ENCODE data around the gene ADCY7. TPM values are rescaled to one million over a fixed set of nuclear protein-coding genes. Genes with fewer than 3 reads are reported as not detected.

Gene ADCY7
- total RNA-seq, 3 donors from 2014 or later (not counting 1 experiment from before 2014, with no cell fraction given) = 479 to 591 (median 512) TPM

DNA sequence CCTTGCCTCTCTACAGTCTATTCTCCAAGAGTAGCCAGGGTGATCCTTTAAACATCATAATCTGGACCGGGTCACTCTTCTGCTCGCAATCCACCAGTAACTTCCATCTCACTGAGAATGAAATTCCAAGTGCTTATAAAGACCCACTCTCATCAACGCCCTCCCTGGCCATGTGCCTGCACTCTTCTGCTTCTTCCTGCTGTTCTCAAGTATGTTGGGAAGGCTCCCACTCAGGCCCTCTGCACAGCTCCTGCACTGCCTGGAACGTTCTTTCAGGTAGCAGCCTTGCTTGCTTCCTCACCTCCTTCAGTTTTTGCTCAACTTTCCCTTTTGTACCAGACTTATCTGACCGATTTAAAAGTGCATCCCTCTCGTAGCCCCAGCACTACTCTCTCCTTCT is 58.0 kb downstream of the ADCY7 start:
- intact Hi-C loops (cut with micrococcal nuclease) = loop anchor here (10.0 kb wide), 1 partner anchor 180 kb away; no protein-coding TSS in a partner anchor
- DNase-seq (no peak), ATAC-seq (no peak)
- H3K27ac ChIP-seq (ENCODE audit: low read length) = peak overlapping the region; percentile 27
- H3K9me3 Mint-ChIP-seq = no peaks in the 10 kb centered on the region
- no peak overlapping the region for H3K4me3 Mint-ChIP-seq
- no peak overlapping the region for H3K4me3 ChIP-seq (ENCODE audit: low read length)
- H3K4me1 ChIP-seq (ENCODE audit: control insufficient read depth, insufficient read depth, low read length) = peaks cover 13% of the 10 kb centered on the region
- H3K4me1 Mint-ChIP-seq = peaks cover 41 to 48% of the 10 kb centered on the region in 2 donors
- H3K36me3 ChIP-seq (ENCODE audit: control insufficient read depth, insufficient read depth, low read length) = peaks cover 71% of the 10 kb centered on the region
- 96% methylated on average over 6 of the region's 6 CpGs for WGBS (ENCODE audit: insufficient coverage)
- TF ChIP-seq, protein P1, sequence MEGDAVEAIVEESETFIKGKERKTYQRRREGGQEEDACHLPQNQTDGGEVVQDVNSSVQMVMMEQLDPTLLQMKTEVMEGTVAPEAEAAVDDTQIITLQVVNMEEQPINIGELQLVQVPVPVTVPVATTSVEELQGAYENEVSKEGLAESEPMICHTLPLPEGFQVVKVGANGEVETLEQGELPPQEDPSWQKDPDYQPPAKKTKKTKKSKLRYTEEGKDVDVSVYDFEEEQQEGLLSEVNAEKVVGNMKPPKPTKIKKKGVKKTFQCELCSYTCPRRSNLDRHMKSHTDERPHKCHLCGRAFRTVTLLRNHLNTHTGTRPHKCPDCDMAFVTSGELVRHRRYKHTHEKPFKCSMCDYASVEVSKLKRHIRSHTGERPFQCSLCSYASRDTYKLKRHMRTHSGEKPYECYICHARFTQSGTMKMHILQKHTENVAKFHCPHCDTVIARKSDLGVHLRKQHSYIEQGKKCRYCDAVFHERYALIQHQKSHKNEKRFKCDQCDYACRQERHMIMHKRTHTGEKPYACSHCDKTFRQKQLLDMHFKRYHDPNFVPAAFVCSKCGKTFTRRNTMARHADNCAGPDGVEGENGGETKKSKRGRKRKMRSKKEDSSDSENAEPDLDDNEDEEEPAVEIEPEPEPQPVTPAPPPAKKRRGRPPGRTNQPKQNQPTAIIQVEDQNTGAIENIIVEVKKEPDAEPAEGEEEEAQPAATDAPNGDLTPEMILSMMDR (IDR thresholded peaks at IDR 0.05) = no peak
- H3K27me3 Mint-ChIP-seq (ENCODE audit: low read depth in 2 of 2) = no peaks in the 10 kb centered on the region
- H3K9me3 ChIP-seq (ENCODE audit: control insufficient read depth, insufficient read depth, low read length) = no peaks in the 10 kb centered on the region
- H3K27me3 ChIP-seq (ENCODE audit: control insufficient read depth, insufficient read depth, low read length) = no peaks in the 10 kb centered on the region
- H3K36me3 Mint-ChIP-seq = peaks cover 17% of the 10 kb centered on the region
- peak overlapping the region; percentile 83 to 84 for H3K27ac Mint-ChIP-seq

DNA sequence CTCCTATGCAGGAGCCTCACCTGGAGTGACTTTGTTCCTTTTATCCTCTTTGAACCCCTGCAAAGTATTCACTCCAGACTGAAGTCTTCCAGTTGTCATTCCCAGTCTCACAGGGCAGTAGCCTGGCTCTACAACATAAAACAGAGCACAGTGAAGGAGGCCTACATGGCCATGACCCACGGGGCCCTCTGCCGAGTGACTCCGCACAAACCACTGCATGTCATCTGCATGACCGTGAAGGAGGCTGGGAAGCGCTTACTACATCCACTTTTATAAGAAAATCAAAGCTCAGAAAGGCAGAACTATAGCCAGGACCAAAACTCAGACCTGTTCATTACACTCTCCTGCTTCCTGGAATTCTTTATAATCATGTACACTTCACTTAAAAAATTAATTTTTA is 59.9 kb downstream of the ADCY7 start:
- Mint-ChIP-seq H3K27ac (peak overlapping the region; percentile 83 to 84), H3K27me3 (ENCODE audit: low read depth in 2 of 2) (no peaks in the 10 kb centered on the region), H3K36me3 (peaks cover 17% of the 10 kb centered on the region), H3K9me3 (no peaks in the 10 kb centered on the region), H3K4me3 (no peak overlapping the region), H3K4me1 (peaks cover 53 to 61% of the 10 kb centered on the region in 2 donors)
- peaks cover 22% of the 10 kb centered on the region for H3K4me1 ChIP-seq (ENCODE audit: control insufficient read depth, insufficient read depth, low read length)
- DNase-seq (no peak), ATAC-seq (no peak)
- intact Hi-C loops (cut with micrococcal nuclease) = loop anchor here (2.0 to 10.0 kb wide), 4 partner anchors 41 to 421 kb away; partner anchors contain the start of genes ADCY7 and BRD7
- H3K36me3 ChIP-seq (ENCODE audit: control insufficient read depth, insufficient read depth, low read length) = peaks cover 52% of the 10 kb centered on the region
- H3K4me3 ChIP-seq (ENCODE audit: low read length) = no peak overlapping the region
- WGBS (ENCODE audit: insufficient coverage) = 93% methylated on average over 5 of the region's 5 CpGs
- H3K27ac ChIP-seq (ENCODE audit: low read length) = peak overlapping the region; percentile 74
- H3K27me3 ChIP-seq (ENCODE audit: control insufficient read depth, insufficient read depth, low read length) = no peaks in the 10 kb centered on the region
- no peaks in the 10 kb centered on the region for H3K9me3 ChIP-seq (ENCODE audit: control insufficient read depth, insufficient read depth, low read length)
- TF ChIP-seq, protein P1 (IDR thresholded peaks at IDR 0.05) = no peak

DNA sequence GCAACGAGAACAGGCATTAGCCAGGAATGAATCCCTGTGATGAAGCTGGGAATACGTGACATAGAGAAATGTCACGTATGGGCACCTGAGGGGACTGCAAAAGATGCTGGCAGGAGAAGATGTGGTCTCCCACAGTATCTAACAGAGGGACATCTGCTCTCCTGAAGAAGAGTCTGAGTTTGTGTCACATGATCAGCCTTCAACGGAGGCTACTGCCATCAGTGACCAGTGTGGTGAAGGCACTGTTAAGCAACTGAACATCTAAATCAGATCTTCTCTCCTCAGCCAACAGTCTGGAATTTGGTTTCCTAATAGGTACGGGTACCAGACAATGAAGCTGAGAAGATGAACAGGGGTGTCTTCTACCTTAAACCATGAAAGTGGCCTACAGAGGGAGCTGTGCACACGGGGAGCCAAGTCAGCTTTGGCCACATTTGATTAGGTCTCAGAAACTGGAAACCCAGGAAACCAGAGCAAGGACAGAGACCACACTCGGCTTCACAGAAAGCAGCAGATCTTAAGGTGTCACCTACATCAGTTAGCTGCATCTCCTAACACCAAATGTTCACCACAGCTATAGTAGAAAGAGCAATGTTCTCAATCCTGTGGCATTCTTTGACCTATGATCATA is 60.6 kb downstream of the ADCY7 start:
- H3K27ac Mint-ChIP-seq = peak overlapping the region; percentile 83 to 84
- Histone ChIP-seq H3K4me3 (ENCODE audit: low read length) (no peak overlapping the region), H3K27me3 (ENCODE audit: control insufficient read depth, insufficient read depth, low read length) (no peaks in the 10 kb centered on the region), H3K9me3 (ENCODE audit: control insufficient read depth, insufficient read depth, low read length) (no peaks in the 10 kb centered on the region), H3K27ac (ENCODE audit: low read length) (peak overlapping the region; percentile 74), H3K4me1 (ENCODE audit: control insufficient read depth, insufficient read depth, low read length) (peaks cover 22% of the 10 kb centered on the region), H3K36me3 (ENCODE audit: control insufficient read depth, insufficient read depth, low read length) (peaks cover 47% of the 10 kb centered on the region)
- peak; percentile 91 to 97 (median 94) for ATAC-seq
- no peaks in the 10 kb centered on the region for H3K9me3 Mint-ChIP-seq
- peaks cover 58 to 61% of the 10 kb centered on the region in 2 donors for H3K4me1 Mint-ChIP-seq
- no peaks in the 10 kb centered on the region for H3K27me3 Mint-ChIP-seq (ENCODE audit: low read depth in 2 of 2)
- WGBS (ENCODE audit: insufficient coverage) = 56% methylated on average over 7 of the region's 7 CpGs
- intact Hi-C loops (cut with micrococcal nuclease) = loop anchor here (1.0 to 10.0 kb wide), 8 partner anchors 8 to 479 kb away; partner anchors contain the start of genes ADCY7 and BRD7
- TF ChIP-seq, protein P1 (IDR thresholded peaks at IDR 0.05) = peak; percentile 69
- peak overlapping the region; percentile 8 for H3K4me3 Mint-ChIP-seq
- peak; percentile 63 to 89 for DNase-seq
- H3K36me3 Mint-ChIP-seq = peaks cover 20% of the 10 kb centered on the region

Data from natural killer cell (primary cell).